Central memory CD4-positive, alpha-beta T cell (primary cell): ENCODE measurements around the gene ASXL3.

ENCODE experiments used
- DNase-seq: peaks from one replicate; pipeline ENCODE4 v3.0.0; 2022
- total RNA-seq, 3 experiments: gene quantifications; one replicate each; lab custom pipeline; 2026; lab: John Stamatoyannopoulos, UW

The ASXL3 gene
- total RNA-seq, result 0 reads per million in 3 experiments

GRCh38 chr18:33577685-33578517, at the start of gene ASXL3:
Gene ASXL3, plus strand, starts transcription at chr18:33578219. Its CDS starts 413 bp downstream, at chr18:33578632.
- DNase-seq, result no peak

- DNase-seq, result no peak
Observed at GRCh38 chr18:33532978-33533377, 45.0 kb upstream of the ASXL3 start.

GRCh38 chr18:33536904-33537303, 41.1 kb upstream of the ASXL3 start:
- no peak for DNase-seq

GRCh38 chr18:33538418-33539042, 39.5 kb upstream of the ASXL3 start:
- DNase-seq, result no peak

GRCh38 chr18:33540392-33540791, 37.6 kb upstream of the ASXL3 start:
- DNase-seq, result no peak

- no peak for DNase-seq
Observed at GRCh38 chr18:33541316-33541715, 36.7 kb upstream of the ASXL3 start.

GRCh38 chr18:33556846-33557245, 21.2 kb upstream of the ASXL3 start:
- no peak for DNase-seq

- DNase-seq, result no peak
Observed at GRCh38 chr18:33557706-33558105, 20.3 kb upstream of the ASXL3 start.

GRCh38 chr18:33558529-33558928, 19.5 kb upstream of the ASXL3 start:
- no peak for DNase-seq

- no peak for DNase-seq
Observed at GRCh38 chr18:33560686-33561370, 17.2 kb upstream of the ASXL3 start.

GRCh38 chr18:33562741-33563140, 15.3 kb upstream of the ASXL3 start:
- no peak for DNase-seq

- DNase-seq, result no peak
Observed at GRCh38 chr18:33567705-33568104, 10.3 kb upstream of the ASXL3 start.

GRCh38 chr18:33571998-33572787, 5.8 kb upstream of the ASXL3 start:
- DNase-seq, result no peak

- DNase-seq, result no peak
Observed at GRCh38 chr18:33573193-33573592, 4.8 kb upstream of the ASXL3 start.

- no peak for DNase-seq
Observed at GRCh38 chr18:33575451-33575850, 2.6 kb upstream of the ASXL3 start.

GRCh38 chr18:33576999-33577646, 896 bp upstream of the ASXL3 start:
- no peak for DNase-seq

- no peak for DNase-seq
Observed at GRCh38 chr18:33578518-33579348, 714 bp downstream of the ASXL3 start.

- no peak for DNase-seq
Observed at GRCh38 chr18:33579349-33580215, 1.6 kb downstream of the ASXL3 start.

- no peak for DNase-seq
Observed at GRCh38 chr18:33580546-33580945, 2.5 kb downstream of the ASXL3 start.

GRCh38 chr18:33581856-33582255, 3.8 kb downstream of the ASXL3 start:
- no peak for DNase-seq
